ENCODE data around the gene ZNF354C.

GRCh38 chr5:179089502-179089901 lies 29.3 kb downstream of the ZNF354C start:
- no peak for TF ChIP-seq CTCF (IDR thresholded peaks at IDR 0.05; ENCODE audit: insufficient read depth, low read depth, low read length)
- no peak for TF ChIP-seq EZH2 (IDR thresholded peaks at IDR 0.05; ENCODE audit: insufficient read depth, low read length)
